ENCODE measurements around the gene LRRK1. TPM values are rescaled to one million over a fixed set of nuclear protein-coding genes. Genes with fewer than 3 reads are reported as not detected.

Gene LRRK1
- total and polyA plus RNA-seq, 2 of the 4 experiments (the other 2 are of a cell fraction) = 3.0 to 5.8 TPM

DNA sequence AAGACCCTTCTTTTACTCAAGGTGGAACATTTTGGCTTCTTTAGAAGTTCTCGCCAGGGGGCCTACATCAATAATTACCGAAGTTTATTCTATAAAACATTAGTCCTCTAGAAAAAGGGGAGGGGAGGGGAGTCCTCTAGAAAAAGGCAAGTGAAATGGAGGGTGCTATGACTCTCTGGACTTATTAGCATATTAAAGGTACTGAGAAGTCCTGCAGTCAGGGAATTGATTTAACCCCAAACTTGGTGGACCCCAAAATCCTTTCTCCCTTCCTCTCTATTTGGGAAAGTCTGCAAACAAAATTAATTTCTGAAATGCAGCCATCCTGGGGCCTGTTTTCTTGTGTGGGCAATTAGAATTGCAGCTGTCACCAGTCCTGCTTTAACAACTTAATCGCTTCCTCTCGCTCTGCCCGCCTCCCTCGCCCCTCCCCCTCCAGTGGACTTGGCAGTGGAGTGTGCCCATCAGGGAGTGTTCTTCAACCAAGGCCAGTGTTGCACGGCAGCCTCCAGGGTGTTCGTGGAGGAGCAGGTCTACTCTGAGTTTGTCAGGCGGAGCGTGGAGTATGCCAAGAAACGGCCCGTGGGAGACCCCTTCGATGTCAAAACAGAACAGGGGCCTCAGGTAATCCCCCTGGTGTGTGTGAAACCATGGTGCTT lies 18.9 kb upstream of the LRRK1 start:
- Histone ChIP-seq H4K8ac (ENCODE audit: low read depth in 2 of 2, low read length in 2 of 2) (no peak overlapping the region), H3K27ac (ENCODE audit: insufficient read depth, low read length) (no peak overlapping the region), H3K9me3 (ENCODE audit: control insufficient read depth, insufficient read depth, low read length) (no peaks in the 10 kb centered on the region), H3K9me1 (ENCODE audit: insufficient read depth, low read length) (peaks cover 7% of the 10 kb centered on the region), H3K79me1 (ENCODE audit: low read depth in 1 of 2, low read length in 2 of 2) (no peaks in the 10 kb centered on the region), H3K56ac (ENCODE audit: extremely low read depth, insufficient read depth, low read length) (no peak overlapping the region), H4K5ac (ENCODE audit: low read depth, low read length) (no peak overlapping the region), H3K4ac (ENCODE audit: low read depth, low read length) (no peak overlapping the region), H2AFZ (replicated peaks; ENCODE audit: low read length, poor library complexity) (no peak overlapping the region), H3K4me3 (ENCODE audit: insufficient read depth, low read depth, low read length) (no peak overlapping the region), H4K20me1 (ENCODE audit: insufficient read depth, low read length) (no peaks in the 10 kb centered on the region), H2BK120ac (ENCODE audit: low read depth, low read length) (no peak overlapping the region), H2AK9ac (replicated peaks; ENCODE audit: low read depth, low read length, poor library complexity) (no peak overlapping the region), H2BK5ac (ENCODE audit: low read depth, low read length, poor library complexity, severe bottlenecking) (no peak overlapping the region), H3K27me3 (ENCODE audit: control insufficient read depth, insufficient read depth, low read length) (no peaks in the 10 kb centered on the region), H3K4me1 (ENCODE audit: control insufficient read depth, insufficient read depth, low read length) (peaks cover 5% of the 10 kb centered on the region), H4K91ac (ENCODE audit: insufficient read depth, low read depth, low read length) (no peak overlapping the region), H3K14ac (replicated peaks; ENCODE audit: low read depth, low read length) (no peak overlapping the region), H2AK5ac (ENCODE audit: low read depth, low read length) (no peak overlapping the region), H2BK20ac (ENCODE audit: low read depth, low read length) (no peak overlapping the region), H3K23ac (ENCODE audit: low read depth, low read length) (no peak overlapping the region), H3K36me3 (ENCODE audit: control insufficient read depth, insufficient read depth, low read length) (no peaks in the 10 kb centered on the region), H3K9ac (ENCODE audit: low read depth, low read length) (no peak overlapping the region), H2BK15ac (ENCODE audit: low read depth, low read length) (no peak overlapping the region), H3K4me2 (ENCODE audit: low read depth, low read length) (no peak overlapping the region), H3K18ac (ENCODE audit: low read depth, low read length) (no peak overlapping the region)
- POLR2A ChIA-PET (ENCODE audit: unreplicated experiment) = no interaction called here
- BruUV-seq (replicated peaks) = no TSS peak
- intact Hi-C loops (cut with micrococcal nuclease) = no loop called here
- DNase-seq = no peak
- 100% methylated on average over 1 of the region's 13 CpGs; no CpG with 5 or more reads in 1 of the 2 experiments for WGBS, 2 experiments (ENCODE audit: extremely low coverage in 2 of 2, insufficient read length in 1 of 2)
- ATAC-seq (ENCODE audit: low read depth) = no peak
- no peak for TF ChIP-seq RCOR1 (IDR thresholded peaks at IDR 0.05; ENCODE audit: insufficient replicate concordance, low read length)
- TF ChIP-seq MXI1 (IDR thresholded peaks at IDR 0.05; ENCODE audit: borderline replicate concordance, low read depth, low read length) = no peak
- TF ChIP-seq CEBPB (IDR thresholded peaks at IDR 0.05; ENCODE audit: low read depth, low read length) = no peak
- no peak for TF ChIP-seq NFE2L2 (IDR thresholded peaks at IDR 0.05; ENCODE audit: low read depth, low read length)
- no peak for TF ChIP-seq MAFK (IDR thresholded peaks at IDR 0.05; ENCODE audit: low read depth, low read length)
- TF ChIP-seq, protein P1, sequence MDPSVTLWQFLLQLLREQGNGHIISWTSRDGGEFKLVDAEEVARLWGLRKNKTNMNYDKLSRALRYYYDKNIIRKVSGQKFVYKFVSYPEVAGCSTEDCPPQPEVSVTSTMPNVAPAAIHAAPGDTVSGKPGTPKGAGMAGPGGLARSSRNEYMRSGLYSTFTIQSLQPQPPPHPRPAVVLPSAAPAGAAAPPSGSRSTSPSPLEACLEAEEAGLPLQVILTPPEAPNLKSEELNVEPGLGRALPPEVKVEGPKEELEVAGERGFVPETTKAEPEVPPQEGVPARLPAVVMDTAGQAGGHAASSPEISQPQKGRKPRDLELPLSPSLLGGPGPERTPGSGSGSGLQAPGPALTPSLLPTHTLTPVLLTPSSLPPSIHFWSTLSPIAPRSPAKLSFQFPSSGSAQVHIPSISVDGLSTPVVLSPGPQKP (IDR thresholded peaks at IDR 0.05; ENCODE audit: borderline replicate concordance, low read depth, low read length) = no peak
- TF ChIP-seq, protein P2, sequence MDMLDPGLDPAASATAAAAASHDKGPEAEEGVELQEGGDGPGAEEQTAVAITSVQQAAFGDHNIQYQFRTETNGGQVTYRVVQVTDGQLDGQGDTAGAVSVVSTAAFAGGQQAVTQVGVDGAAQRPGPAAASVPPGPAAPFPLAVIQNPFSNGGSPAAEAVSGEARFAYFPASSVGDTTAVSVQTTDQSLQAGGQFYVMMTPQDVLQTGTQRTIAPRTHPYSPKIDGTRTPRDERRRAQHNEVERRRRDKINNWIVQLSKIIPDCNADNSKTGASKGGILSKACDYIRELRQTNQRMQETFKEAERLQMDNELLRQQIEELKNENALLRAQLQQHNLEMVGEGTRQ (IDR thresholded peaks at IDR 0.05; ENCODE audit: low read depth, low read length) = no peak
- no peak for TF ChIP-seq FOS (IDR thresholded peaks at IDR 0.05; ENCODE audit: low read depth, low read length)
- TF ChIP-seq POLR2A (IDR thresholded peaks at IDR 0.05; ENCODE audit: low read depth, low read length) = no peak
- no peak for TF ChIP-seq SMC3 (IDR thresholded peaks at IDR 0.05; ENCODE audit: low read depth, low read length)
- TF ChIP-seq, protein P3, sequence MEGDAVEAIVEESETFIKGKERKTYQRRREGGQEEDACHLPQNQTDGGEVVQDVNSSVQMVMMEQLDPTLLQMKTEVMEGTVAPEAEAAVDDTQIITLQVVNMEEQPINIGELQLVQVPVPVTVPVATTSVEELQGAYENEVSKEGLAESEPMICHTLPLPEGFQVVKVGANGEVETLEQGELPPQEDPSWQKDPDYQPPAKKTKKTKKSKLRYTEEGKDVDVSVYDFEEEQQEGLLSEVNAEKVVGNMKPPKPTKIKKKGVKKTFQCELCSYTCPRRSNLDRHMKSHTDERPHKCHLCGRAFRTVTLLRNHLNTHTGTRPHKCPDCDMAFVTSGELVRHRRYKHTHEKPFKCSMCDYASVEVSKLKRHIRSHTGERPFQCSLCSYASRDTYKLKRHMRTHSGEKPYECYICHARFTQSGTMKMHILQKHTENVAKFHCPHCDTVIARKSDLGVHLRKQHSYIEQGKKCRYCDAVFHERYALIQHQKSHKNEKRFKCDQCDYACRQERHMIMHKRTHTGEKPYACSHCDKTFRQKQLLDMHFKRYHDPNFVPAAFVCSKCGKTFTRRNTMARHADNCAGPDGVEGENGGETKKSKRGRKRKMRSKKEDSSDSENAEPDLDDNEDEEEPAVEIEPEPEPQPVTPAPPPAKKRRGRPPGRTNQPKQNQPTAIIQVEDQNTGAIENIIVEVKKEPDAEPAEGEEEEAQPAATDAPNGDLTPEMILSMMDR (conservative IDR thresholded peaks at IDR 0.05; ENCODE audit: low read depth, low read length) = no peak
- TF ChIP-seq MAZ (IDR thresholded peaks at IDR 0.05; ENCODE audit: borderline replicate concordance, low read depth, low read length) = no peak
- TF ChIP-seq RAD21 (IDR thresholded peaks at IDR 0.05; ENCODE audit: low read length) = no peak
- no peak for TF ChIP-seq CHD1 (IDR thresholded peaks at IDR 0.05; ENCODE audit: low read depth, low read length)
- no peak for TF ChIP-seq RFX5 (IDR thresholded peaks at IDR 0.05; ENCODE audit: low read depth, low read length)
- TF ChIP-seq BHLHE40 (IDR thresholded peaks at IDR 0.05; ENCODE audit: low read depth, low read length) = no peak
- in situ Hi-C loops (cut with MboI; ENCODE audit: low sequenced_read_pairs) = loop anchor here (25.0 kb wide), 1 partner anchor 362 kb away; the partner anchor contains the start of gene CHSY1
- CTCF ChIA-PET = no interaction called here
- dilution Hi-C loops (cut with HindIII; ENCODE audit: low sequenced_read_pairs, unreplicated experiment) = no loop called here
